HepG2 (cell line): ENCODE data around the gene FUCA2. TPM values are rescaled to one million over a fixed set of nuclear protein-coding genes. Genes with fewer than 3 reads are reported as not detected.

Experiments used
- ATF2 ChIP-seq: sonication (generic); formaldehyde crosslinking; IDR thresholded peaks from 2 replicates; pipeline ENCODE4 v1.4.0; 2020; ENCODE audit warnings: missing genetic modification reagents
- ATF6 ChIP-seq: sonication (generic); formaldehyde crosslinking; conservative IDR thresholded peaks from 2 replicates; pipeline ENCODE4 v1.4.0; 2020; ENCODE audit warnings: missing genetic modification reagents
- BRCA1 ChIP-seq: sonication (generic); formaldehyde crosslinking; IDR thresholded peaks from 2 replicates; pipeline ENCODE4 v1.4.0; 2020; ENCODE audit warnings: missing genetic modification reagents
- CEBPG ChIP-seq: IDR thresholded peaks from 2 replicates; pipeline ENCODE4 v1.6.1; 2016
- CREB1 ChIP-seq, 2 experiments: fragments of 450-650 bp in 1 of 2; IDR thresholded peaks; 2 replicates each; pipeline ENCODE4 v1.6.1; 2016 to 2017; ENCODE audit warnings: control low read depth in 1 of 2, mild to moderate bottlenecking in 1 of 2, missing compliant biosample characterization in 1 of 2, missing genetic modification characterization in 1 of 2
- CSRNP2 ChIP-seq: sonication (generic); formaldehyde crosslinking; conservative IDR thresholded peaks from 2 replicates; pipeline ENCODE4 v1.8.0; 2022; ENCODE audit warnings: low read depth, missing genetic modification reagents
- ETV5 ChIP-seq: IDR thresholded peaks from 2 replicates; pipeline ENCODE4 v1.6.1; 2018; ENCODE audit warnings: missing biosample characterization, missing genetic modification reagents, inconsistent platforms, borderline replicate concordance
- GATA4 ChIP-seq: sonication (generic); IDR thresholded peaks from 2 replicates; pipeline ENCODE4 v1.6.1; 2016; ENCODE audit warnings: antibody characterized with exemption, low read depth, borderline replicate concordance
- GATAD2A ChIP-seq: IDR thresholded peaks from 2 replicates; pipeline ENCODE4 v1.6.1; 2016
- HMG20A ChIP-seq: IDR thresholded peaks from 2 replicates; pipeline ENCODE4 v1.6.1; 2016; ENCODE audit warnings: borderline replicate concordance
- KDM2A ChIP-seq: sonication (generic); formaldehyde crosslinking; IDR thresholded peaks from 2 replicates; pipeline ENCODE4 v1.4.0; 2020; ENCODE audit warnings: low read depth, missing genetic modification reagents, borderline replicate concordance
- KMT2B ChIP-seq: IDR thresholded peaks from 2 replicates; pipeline ENCODE4 v1.6.1; 2016; ENCODE audit warnings: missing genetic modification reagents, missing compliant biosample characterization
- MIER2 ChIP-seq: IDR thresholded peaks from 2 replicates; pipeline ENCODE4 v1.6.1; 2016; ENCODE audit warnings: missing biosample characterization, missing genetic modification reagents
- MYNN ChIP-seq: sonication (generic); formaldehyde crosslinking; IDR thresholded peaks from 2 replicates; pipeline ENCODE4 v1.4.0; 2020; ENCODE audit warnings: mild to moderate bottlenecking, low read depth, missing genetic modification reagents
- ONECUT2 ChIP-seq: sonication (generic); formaldehyde crosslinking; IDR thresholded peaks from 2 replicates; pipeline ENCODE4 v1.4.0; 2020; ENCODE audit warnings: missing genetic modification reagents
- POGZ ChIP-seq: sonication (generic); formaldehyde crosslinking; IDR thresholded peaks from 2 replicates; pipeline ENCODE4 v1.4.0; 2020; ENCODE audit warnings: mild to moderate bottlenecking, missing genetic modification reagents
- PTBP1 ChIP-seq: fragments of 200-400 bp; formaldehyde crosslinking; IDR thresholded peaks from 2 replicates; pipeline ENCODE4 v1.6.1; 2018; ENCODE audit warnings: low read length, low read depth; ENCODE audit not compliant: poor library complexity, severe bottlenecking
- RXRA ChIP-seq: sonication (generic); formaldehyde crosslinking; IDR thresholded peaks from 2 replicates; pipeline ENCODE4 v1.5.1; 2020; ENCODE audit warnings: missing genetic modification reagents
- TGIF2 ChIP-seq: IDR thresholded peaks from 2 replicates; pipeline ENCODE4 v1.6.1; 2016; ENCODE audit warnings: control low read depth, missing compliant biosample characterization
- THAP11 ChIP-seq: IDR thresholded peaks from 2 replicates; pipeline ENCODE4 v1.6.1; 2016; ENCODE audit warnings: missing biosample characterization, missing genetic modification reagents
- ZMYM3 ChIP-seq: sonication (generic); formaldehyde crosslinking; IDR thresholded peaks from 2 replicates; pipeline ENCODE4 v1.5.1; 2020; ENCODE audit warnings: mild to moderate bottlenecking, missing genetic modification reagents
- ZNF180 ChIP-seq: sonication (generic); formaldehyde crosslinking; IDR thresholded peaks from 2 replicates; pipeline ENCODE4 v1.4.0; 2020; ENCODE audit warnings: low read depth, missing genetic modification reagents, borderline replicate concordance
- ZNF7 ChIP-seq: IDR thresholded peaks from 2 replicates; pipeline ENCODE4 v1.6.1; 2016; ENCODE audit warnings: missing biosample characterization, missing genetic modification reagents
- ZSCAN31 ChIP-seq: sonication (generic); formaldehyde crosslinking; IDR thresholded peaks from 2 replicates; pipeline ENCODE4 v1.5.0; 2020; ENCODE audit warnings: low read depth, mild to moderate bottlenecking, missing genetic modification reagents
- ZXDC ChIP-seq: sonication (generic); formaldehyde crosslinking; IDR thresholded peaks from 2 replicates; pipeline ENCODE4 v1.5.0; 2020; ENCODE audit warnings: mild to moderate bottlenecking, missing genetic modification reagents
- polyA plus RNA-seq, 8 experiments: library from polyadenylated mRNA; depleted of rRNA in 3 of 8; stranded (reverse) in 7 of 8; unstranded in 1 of 8; fragments of >200 nt; fragmentation: Illumina TruSeq in 4 of 8; extraction: Trizol in 4 of 8; gene quantifications; 2 replicates each; pipeline versions ENCODE4 v1.2.1 to v1.2.3, GENCODE V29; 2011 to 2016; ENCODE audit warnings: low read depth in 4 of 8, missing spikeins in 1 of 8, mixed read lengths in 1 of 8; ENCODE audit not compliant: insufficient read depth in 1 of 8
- total RNA-seq, 5 experiments: library from RNA; depleted of rRNA; stranded (reverse); fragments of >200 nt; fragmentation: Illumina TruSeq; extraction: Trizol; gene quantifications; 2 replicates each; pipeline ENCODE4 v1.2.3, GENCODE V29; 2016; ENCODE audit warnings: low read depth in 1 of 5

The FUCA2 gene
- total and polyA plus RNA-seq, 2 of the 13 experiments (the other 11 are each of a cell fraction or from before 2014, with no cell fraction given) = 87.4 to 144 TPM

- TF ChIP-seq CSRNP2 (CRISPR knock-in tag) (no peak), ATF6 (CRISPR knock-in tag) (no peak), ZXDC (CRISPR knock-in tag) (no peak), TGIF2 (no peak), GATAD2A (CRISPR knock-in tag) (peak; percentile 12; the same call in 1 of the 2 replicates), CEBPG (CRISPR knock-in tag) (peak; percentile 67), THAP11 (CRISPR knock-in tag) (no peak), RXRA (CRISPR knock-in tag) (no peak), ZNF180 (CRISPR knock-in tag) (no peak), HMG20A (CRISPR knock-in tag) (no peak), KMT2B (no peak), MYNN (no peak), PTBP1 (no peak), CREB1 (IDR thresholded peaks at IDR 0.05) (no peak), CREB1 (CRISPR knock-in tag; IDR thresholded peaks at IDR 0.05) (0 out of 2 replicates have a peak, but pooled peaks have one; percentile 23), ZMYM3 (no peak), MIER2 (CRISPR knock-in tag) (no peak), ZSCAN31 (no peak), ETV5 (no peak), ATF2 (CRISPR knock-in tag) (0 out of 2 replicates have a peak, but pooled peaks have one; percentile 18), POGZ (CRISPR knock-in tag) (no peak), ZNF7 (CRISPR knock-in tag) (0 out of 2 replicates have a peak, but pooled peaks have one; percentile 1), BRCA1 (no peak), ONECUT2 (CRISPR knock-in tag) (no peak), GATA4 (no peak), KDM2A (CRISPR knock-in tag) (no peak)
These were observed 60.0 kb downstream of the FUCA2 start (continued) for GRCh38 chr6:143451531-143451930.
